Activated naive CD8-positive, alpha-beta T cell treated with anti-CD3 and anti-CD28 coated beads, Interleukin-2, amount 10 ng/mL, durations not matched to agents 7 days and 5 days (primary cell): Measurements from ENCODE around the gene FEN1. TPM values are rescaled to one million over a fixed set of nuclear protein-coding genes. Genes with fewer than 3 reads are reported as not detected.

ENCODE experiments used
- ATAC-seq: fragments of 150-1000 bp; cut with Tn5 transposase; one replicate; pipeline ENCODE4 v1.10.0; 2021; ENCODE audit warnings: low read depth, moderate library complexity
- POLR2A ChIA-PET: fragments of 350-600 bp; sonication (Branson Sonifier 250); formaldehyde crosslinking; loops from one replicate; lab custom pipeline; 2021; ENCODE audit warnings: antibody characterized with exemption; lab: Charles Lee
- DNase-seq: peaks from one replicate; pipeline ENCODE4 v3.0.0; 2021
- H3K27ac Mint-ChIP-seq: one replicate; pipeline ENCODE4 v1.8.0; 2022; ENCODE audit warnings: mild to moderate bottlenecking, mixed read lengths
- H3K27me3 Mint-ChIP-seq: one replicate; pipeline ENCODE4 v1.8.0; 2022; ENCODE audit warnings: mild to moderate bottlenecking, moderate library complexity, mixed read lengths
- H3K36me3 Mint-ChIP-seq: one replicate; pipeline ENCODE4 v1.8.0; 2021; ENCODE audit warnings: mild to moderate bottlenecking, mixed read lengths
- H3K4me1 Mint-ChIP-seq: one replicate; pipeline ENCODE4 v1.8.0; 2021; ENCODE audit warnings: mixed read lengths
- H3K4me3 Mint-ChIP-seq: one replicate; pipeline ENCODE4 v1.8.0; 2022; ENCODE audit warnings: mild to moderate bottlenecking, moderate library complexity, mixed read lengths
- H3K9me3 Mint-ChIP-seq: one replicate; pipeline ENCODE4 v1.8.0; 2021; ENCODE audit warnings: mixed read lengths
- total RNA-seq, 2 experiments: library from RNA; stranded (reverse); gene quantifications; one replicate each; pipeline ENCODE4 v1.2.3, GENCODE V29; 2021

The FEN1 gene
- total RNA-seq, 2 experiments from 2014 or later: 87.1 to 88.7 TPM

GRCh38 chr11:61752117-61752924 lies 40.4 kb upstream of the FEN1 start, which contains the start of gene MYRF:
TSS of gene MYRF (plus strand) at chr11:61752636. CDS start at chr11:61752745, 109 bp downstream.
- Mint-ChIP-seq H3K4me3 (peak within 1 kb of the TSS; percentile 68), H3K9me3 (no peaks in the 10 kb centered on the region), H3K4me1 (peaks cover 16% of the 10 kb centered on the region), H3K27me3 (peaks cover 31% of the 10 kb centered on the region), H3K27ac (no peak within 1 kb of the TSS), H3K36me3 (no peaks in the 10 kb centered on the region)
- ATAC-seq (peak; percentile 84), DNase-seq (peak; percentile 85)
- POLR2A ChIA-PET: interaction anchor here (1.1 kb wide), 1 partner anchor 40 kb away, joined by 4 read pairs; the partner anchor contains the start of genes FEN1 and TMEM258

- Mint-ChIP-seq H3K27me3 (peaks cover 31% of the 10 kb centered on the region), H3K4me3 (peak overlapping the region; percentile 58), H3K27ac (no peak overlapping the region), H3K36me3 (no peaks in the 10 kb centered on the region), H3K4me1 (peaks cover 19% of the 10 kb centered on the region), H3K9me3 (no peaks in the 10 kb centered on the region)
- DNase-seq: no peak
- no peak for ATAC-seq
- POLR2A ChIA-PET: interaction anchor here (1.1 kb wide), 1 partner anchor 40 kb away, joined by 4 read pairs; the partner anchor contains the start of genes FEN1 and TMEM258
These were observed 39.7 kb upstream of the FEN1 start for GRCh38 chr11:61752925-61753521.

- DNase-seq (no peak), ATAC-seq (no peak)
- POLR2A ChIA-PET: no interaction called here
- H3K4me1 Mint-ChIP-seq: peaks cover 19% of the 10 kb centered on the region
- H3K4me3 Mint-ChIP-seq: peak overlapping the region; percentile 58
- no peaks in the 10 kb centered on the region for H3K9me3 Mint-ChIP-seq
- H3K27ac Mint-ChIP-seq: no peak overlapping the region
- H3K27me3 Mint-ChIP-seq: peaks cover 31% of the 10 kb centered on the region
- no peaks in the 10 kb centered on the region for H3K36me3 Mint-ChIP-seq
These were observed 39.0 kb upstream of the FEN1 start for GRCh38 chr11:61753672-61754071.

DNA sequence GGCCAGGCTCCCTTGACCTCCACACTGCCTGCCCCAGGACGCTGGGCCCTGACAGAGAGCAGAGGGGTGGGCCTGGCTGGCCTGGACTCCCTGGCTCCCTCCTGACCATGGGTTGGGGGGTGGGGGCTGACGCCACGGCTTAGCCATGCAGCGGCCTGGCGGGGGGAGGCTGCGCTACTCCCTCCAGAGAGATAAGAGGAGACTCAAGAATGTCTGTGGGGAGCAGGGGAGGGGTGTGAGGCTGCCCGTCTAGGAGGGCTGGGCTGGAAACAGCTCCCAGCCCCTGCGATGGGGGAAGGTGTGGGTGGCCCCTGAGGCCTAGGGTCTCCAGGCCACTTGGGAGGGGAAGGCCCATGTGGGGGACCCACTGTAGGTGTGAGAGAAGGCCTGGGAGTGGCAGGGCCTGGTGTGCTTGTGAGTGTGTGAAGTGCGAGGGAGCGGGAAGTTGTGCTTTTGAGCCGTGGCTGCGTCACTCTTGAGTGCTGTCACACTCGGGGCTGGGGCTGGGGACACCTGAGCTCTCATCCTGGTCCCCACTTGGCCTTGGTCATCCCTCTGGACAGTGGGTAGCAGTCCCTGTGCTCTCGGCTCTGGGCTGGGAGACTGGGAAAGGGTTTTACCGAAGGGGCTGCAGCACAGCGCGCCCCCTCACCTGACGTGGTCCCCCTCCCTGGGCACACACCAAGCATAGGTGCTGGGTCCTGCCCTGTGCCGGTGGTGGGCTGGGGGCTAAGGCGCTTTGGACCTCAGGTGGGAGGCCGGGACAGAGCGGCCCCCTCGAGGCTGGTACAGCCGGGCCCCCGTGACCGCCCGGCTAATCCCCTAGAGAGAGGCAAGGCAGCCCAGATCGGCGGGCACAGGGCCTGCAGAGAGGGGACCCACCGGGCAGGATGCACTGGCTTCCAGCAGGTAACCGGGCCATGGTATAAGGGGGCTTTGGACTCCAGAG lies 37.9 kb upstream of the FEN1 start:
- Mint-ChIP-seq H3K9me3 (no peaks in the 10 kb centered on the region), H3K4me3 (no peak overlapping the region), H3K27ac (peak overlapping the region; percentile 71), H3K27me3 (peaks cover 27% of the 10 kb centered on the region), H3K36me3 (no peaks in the 10 kb centered on the region), H3K4me1 (peaks cover 19% of the 10 kb centered on the region)
- no peak for ATAC-seq
- POLR2A ChIA-PET: no interaction called here
- DNase-seq: no peak

GRCh38 chr11:61756147-61756451 lies 36.6 kb upstream of the FEN1 start:
- Mint-ChIP-seq H3K27ac (peak overlapping the region; percentile 82), H3K4me1 (peaks cover 19% of the 10 kb centered on the region), H3K9me3 (no peaks in the 10 kb centered on the region), H3K4me3 (peak overlapping the region; percentile 52), H3K36me3 (no peaks in the 10 kb centered on the region), H3K27me3 (peaks cover 26% of the 10 kb centered on the region)
- POLR2A ChIA-PET: interaction anchor here (1.1 kb wide), 1 partner anchor 16 kb away, joined by 4 read pairs; no protein-coding TSS in a partner anchor
- DNase-seq (no peak), ATAC-seq (no peak)

- DNase-seq (peak; percentile 51), ATAC-seq (peak; percentile 79)
- H3K36me3 Mint-ChIP-seq: no peaks in the 10 kb centered on the region
- H3K4me3 Mint-ChIP-seq: peak overlapping the region; percentile 52
- peaks cover 21% of the 10 kb centered on the region for H3K27me3 Mint-ChIP-seq
- H3K27ac Mint-ChIP-seq: peak overlapping the region; percentile 82
- POLR2A ChIA-PET: interaction anchor here (1.1 kb wide), 1 partner anchor 16 kb away, joined by 4 read pairs; no protein-coding TSS in a partner anchor
- no peaks in the 10 kb centered on the region for H3K9me3 Mint-ChIP-seq
- peaks cover 19% of the 10 kb centered on the region for H3K4me1 Mint-ChIP-seq
These were observed 36.1 kb upstream of the FEN1 start for GRCh38 chr11:61756452-61757212.

DNA sequence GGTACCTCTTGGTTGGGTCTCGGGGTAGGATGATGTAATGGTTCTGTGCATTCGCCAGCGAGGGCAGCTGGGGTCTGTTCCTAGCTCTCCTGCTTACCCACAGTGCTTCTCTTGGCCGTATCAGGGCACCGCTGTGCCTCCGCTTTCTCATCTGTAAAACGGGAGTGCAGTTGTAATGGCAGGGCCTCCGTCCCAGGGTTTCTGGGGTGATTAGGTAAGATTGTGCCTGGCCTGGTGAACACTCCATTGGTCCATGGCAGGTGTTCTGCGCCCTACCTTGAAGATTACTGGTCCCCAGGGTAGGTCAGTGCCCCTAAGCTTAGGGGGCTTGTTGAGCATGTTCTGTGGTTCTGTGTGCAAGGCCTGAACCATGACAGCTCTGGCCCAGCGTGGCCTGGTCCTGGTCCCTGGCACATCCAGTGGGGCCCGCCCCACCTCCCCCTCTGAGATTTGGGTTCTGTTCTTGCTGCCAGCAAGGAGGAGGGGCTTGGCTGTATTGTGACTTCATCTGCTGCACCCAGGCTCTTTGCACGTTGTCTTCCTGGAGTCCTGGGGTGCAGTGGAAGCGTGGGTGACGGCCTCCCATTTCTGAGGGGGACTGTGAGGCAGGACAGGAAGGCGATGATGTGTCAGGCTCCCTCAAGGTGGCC lies 35.4 kb upstream of the FEN1 start:
- POLR2A ChIA-PET: no interaction called here
- no peak overlapping the region for H3K4me3 Mint-ChIP-seq

DNA sequence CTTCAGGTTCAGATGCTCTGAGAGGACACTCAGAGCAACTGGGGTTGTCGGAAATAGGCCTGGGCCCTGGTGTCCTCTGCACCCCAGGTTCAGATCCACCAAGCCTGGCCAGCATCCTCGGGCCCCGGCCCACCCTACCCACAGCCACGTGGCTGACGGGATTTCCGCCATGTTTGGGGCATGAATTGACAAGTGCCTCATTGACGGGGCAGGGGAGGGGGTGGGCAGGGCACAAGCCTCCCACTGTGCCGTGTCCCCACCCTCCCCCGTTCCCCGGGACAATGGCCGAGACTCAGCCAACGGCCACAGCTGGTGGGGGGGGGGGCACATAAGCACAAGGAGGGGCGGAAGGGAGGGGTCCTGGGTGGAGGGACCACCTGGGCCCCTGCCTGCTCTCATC lies 31.8 kb upstream of the FEN1 start:
- H3K9me3 Mint-ChIP-seq: no peaks in the 10 kb centered on the region
- peaks cover 2% of the 10 kb centered on the region for H3K27me3 Mint-ChIP-seq
- no peak overlapping the region for H3K27ac Mint-ChIP-seq
- H3K4me3 Mint-ChIP-seq: no peak overlapping the region
- H3K4me1 Mint-ChIP-seq: peaks cover 12% of the 10 kb centered on the region
- DNase-seq: no peak
- H3K36me3 Mint-ChIP-seq: no peaks in the 10 kb centered on the region
- no peak for ATAC-seq
- POLR2A ChIA-PET: no interaction called here

More for the DNA sequence above, 35.4 kb upstream of the FEN1 start:
- Mint-ChIP-seq H3K27ac (peak overlapping the region; percentile 70), H3K4me1 (peaks cover 17% of the 10 kb centered on the region), H3K9me3 (no peaks in the 10 kb centered on the region), H3K36me3 (no peaks in the 10 kb centered on the region), H3K27me3 (peaks cover 17% of the 10 kb centered on the region)
- ATAC-seq: no peak
- DNase-seq: no peak

GRCh38 chr11:61761440-61762222 lies 31.1 kb upstream of the FEN1 start:
- Mint-ChIP-seq H3K4me1 (peaks cover 7% of the 10 kb centered on the region), H3K4me3 (no peak overlapping the region), H3K9me3 (no peaks in the 10 kb centered on the region), H3K36me3 (no peaks in the 10 kb centered on the region), H3K27ac (no peak overlapping the region), H3K27me3 (peaks cover 2% of the 10 kb centered on the region)
- ATAC-seq (no peak), DNase-seq (no peak)
- POLR2A ChIA-PET: no interaction called here

DNA sequence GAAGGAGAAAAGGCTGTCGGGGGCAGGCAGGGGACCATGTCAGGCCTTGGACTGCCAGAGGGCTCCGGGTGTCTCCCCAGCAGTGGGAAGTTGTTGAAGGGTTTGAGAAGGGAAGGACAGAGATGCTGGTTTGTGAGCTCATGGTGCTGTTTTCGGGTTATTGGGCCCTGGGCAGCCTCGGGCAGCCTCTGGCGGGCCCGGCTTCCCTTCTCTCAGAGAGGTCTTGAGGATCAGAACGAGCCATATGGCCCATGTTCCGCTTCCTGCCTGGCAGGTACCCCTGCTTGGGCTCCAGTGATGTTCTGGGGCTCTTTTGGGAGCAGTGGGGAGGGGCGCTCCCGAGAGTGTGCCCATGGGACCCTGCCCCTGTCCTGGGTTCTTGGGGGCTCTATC lies 30.5 kb upstream of the FEN1 start:
- Mint-ChIP-seq H3K4me3 (no peak overlapping the region), H3K4me1 (peaks cover 3% of the 10 kb centered on the region), H3K27me3 (peaks cover 2% of the 10 kb centered on the region), H3K36me3 (no peaks in the 10 kb centered on the region), H3K9me3 (no peaks in the 10 kb centered on the region), H3K27ac (no peak overlapping the region)
- ATAC-seq (no peak), DNase-seq (no peak)
- POLR2A ChIA-PET: no interaction called here

DNA sequence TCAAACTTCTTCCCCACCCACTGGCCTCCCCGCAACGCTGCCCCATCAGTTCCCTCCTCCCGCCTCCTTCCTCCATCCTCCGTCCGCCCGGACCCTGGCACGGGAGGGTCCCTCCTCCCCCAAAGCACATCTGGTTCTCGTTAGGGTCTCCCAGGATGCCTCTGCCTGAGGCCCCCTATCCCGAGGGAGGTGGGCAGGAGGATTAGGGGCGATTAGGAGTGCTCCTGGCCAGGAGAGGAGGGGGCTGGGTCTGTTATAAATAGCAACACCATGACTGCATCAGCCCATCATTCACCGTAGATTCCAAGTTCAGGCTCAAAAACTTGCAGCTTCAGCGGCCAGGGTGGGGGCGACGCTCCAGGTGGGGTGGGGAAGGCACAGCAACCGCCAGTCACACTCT lies 29.9 kb upstream of the FEN1 start:
- H3K36me3 Mint-ChIP-seq: no peaks in the 10 kb centered on the region
- POLR2A ChIA-PET: no interaction called here
- peaks cover 2% of the 10 kb centered on the region for H3K27me3 Mint-ChIP-seq
- no peak overlapping the region for H3K4me3 Mint-ChIP-seq
- no peaks in the 10 kb centered on the region for H3K4me1 Mint-ChIP-seq
- DNase-seq (no peak), ATAC-seq (no peak)
- no peaks in the 10 kb centered on the region for H3K9me3 Mint-ChIP-seq
- no peak overlapping the region for H3K27ac Mint-ChIP-seq
